ENCODE measurements around the gene IREB2.
"Not testable (repeated sequence)": the region's sequence is repeated elsewhere in the genome, so short reads cannot be mapped to it uniquely, and the experiment has no call there.

The IREB2 gene

DNA sequence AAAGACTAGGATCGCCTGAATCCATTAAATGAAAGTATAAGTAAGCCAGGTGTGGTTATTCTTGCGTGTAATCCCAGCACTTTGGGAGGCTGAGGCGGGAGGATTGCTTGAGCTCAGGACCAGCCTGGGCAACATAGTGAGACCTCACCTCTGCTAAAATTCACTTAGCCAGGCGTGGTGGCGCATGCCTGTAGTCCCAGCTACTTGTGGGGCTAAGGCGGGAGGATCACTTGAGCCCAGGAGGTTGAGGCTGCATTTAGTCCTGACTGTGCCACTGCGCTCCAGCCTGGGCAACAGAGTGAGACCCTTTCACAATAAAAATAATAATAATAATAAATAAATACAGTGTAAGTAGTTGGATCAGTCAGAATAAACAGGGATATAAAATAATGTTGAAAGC, 43.9 kb downstream of the IREB2 start:
- DNase-seq: no peak

DNA sequence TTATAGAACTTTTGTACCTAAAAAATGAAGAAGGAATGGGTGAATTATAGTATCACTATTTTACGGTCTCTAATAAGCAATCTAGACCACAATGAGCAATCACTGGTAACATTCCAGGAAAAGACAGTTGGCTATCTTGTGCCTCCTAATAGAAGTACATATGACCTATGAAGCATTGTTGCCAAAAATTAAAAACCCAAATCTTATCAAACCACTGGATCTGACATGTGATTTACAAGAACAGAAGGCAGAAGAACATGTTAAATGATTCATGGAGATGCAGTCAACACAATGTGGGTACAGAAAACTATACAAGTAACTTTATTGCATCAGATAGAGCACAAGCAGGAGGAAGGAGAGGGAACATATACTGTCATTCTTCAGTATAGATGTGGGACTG, 54.9 kb downstream of the IREB2 start:
- no peak for DNase-seq

- no peak for DNase-seq
Observed at GRCh38 chr15:78501857-78502256, 63.8 kb downstream of the IREB2 start.

- DNase-seq: no peak
Observed at GRCh38 chr15:78502641-78503040, 64.6 kb downstream of the IREB2 start.

GRCh38 chr15:78506971-78507830, 69.2 kb downstream of the IREB2 start, which contains the start of gene HYKK:
HYKK (plus strand) TSS chr15:78507577; CDS start chr15:78513089, 5,512 bp downstream.
- DNase-seq: peak; percentile 96

DNA sequence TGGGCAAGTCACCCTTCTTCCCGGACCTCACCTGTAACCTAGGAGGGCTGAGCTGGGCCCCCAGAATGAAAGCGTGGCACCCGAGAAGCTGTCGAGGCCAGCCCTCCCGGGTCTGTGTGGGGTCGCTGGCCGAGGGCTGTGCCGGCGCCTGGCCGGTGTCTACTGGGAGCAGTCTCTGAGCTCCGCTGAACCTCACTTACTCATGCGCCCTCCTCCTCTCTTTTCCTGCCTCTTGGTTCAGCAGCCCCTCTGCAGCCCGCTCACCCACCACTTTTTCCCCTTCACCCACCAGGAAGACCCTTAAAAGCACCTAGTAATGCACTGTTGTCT, 69.8 kb downstream of the IREB2 start:
- no peak for DNase-seq

DNA sequence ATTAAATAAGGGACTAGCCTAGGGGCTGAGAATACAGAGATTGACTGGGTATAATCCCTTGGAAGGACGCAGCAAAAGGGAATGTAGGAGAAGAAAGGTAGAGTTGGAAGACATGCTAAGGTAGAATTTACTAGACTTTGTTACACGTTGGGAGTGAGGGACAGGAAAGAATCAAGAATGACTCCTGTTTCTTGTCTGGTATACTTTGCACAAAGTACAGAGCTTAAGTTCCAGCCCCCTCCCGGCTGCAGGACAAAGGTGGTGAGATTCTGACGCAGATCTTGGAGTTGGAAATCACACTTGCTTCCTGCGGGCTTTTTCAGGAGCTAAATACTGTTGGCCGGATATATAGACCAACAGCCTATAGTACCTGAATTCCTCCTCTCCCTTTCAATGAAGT, 70.3 kb downstream of the IREB2 start:
- DNase-seq: no peak

GRCh38 chr15:78509726-78510312, 71.8 kb downstream of the IREB2 start:
- no peak for DNase-seq

DNA sequence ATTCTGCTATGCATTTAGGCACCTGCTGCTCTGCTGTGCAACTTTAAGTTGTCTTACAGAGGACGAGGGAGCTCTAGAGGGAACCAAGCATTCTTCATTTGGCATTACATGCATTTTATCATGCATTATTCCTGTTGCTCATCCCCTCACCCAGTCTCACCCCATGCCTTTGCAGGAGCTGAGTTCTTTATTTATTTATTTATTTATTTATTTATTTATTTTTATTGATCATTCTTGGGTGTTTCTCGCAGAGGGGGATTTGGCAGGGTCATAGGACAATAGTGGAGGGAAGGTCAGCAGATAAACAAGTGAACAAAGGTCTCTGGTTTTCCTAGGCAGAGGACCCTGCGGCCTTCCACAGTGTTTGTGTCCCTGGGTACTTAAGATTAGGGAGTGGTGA, 82.0 kb downstream of the IREB2 start:
- not testable (repeated sequence) for DNase-seq

DNA sequence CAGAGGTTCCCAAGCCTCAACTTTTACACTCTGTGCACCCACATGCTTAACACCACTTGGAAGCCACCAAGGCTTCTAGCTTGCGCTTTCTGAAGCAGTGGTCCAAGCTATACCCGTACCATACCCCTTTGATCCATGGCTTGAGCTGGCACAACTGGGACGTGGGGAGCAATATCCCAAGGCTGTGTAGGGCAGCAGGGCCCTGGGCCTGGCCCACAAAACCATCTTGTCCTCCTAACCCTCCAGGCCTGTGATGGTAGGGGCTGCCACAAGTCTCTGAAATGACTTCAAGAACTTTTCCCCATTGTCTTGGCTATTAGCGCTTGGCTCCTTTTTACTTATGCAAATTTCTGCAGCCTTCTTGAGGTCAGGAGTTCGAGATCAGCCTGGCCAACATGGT, 86.2 kb downstream of the IREB2 start:
- DNase-seq: no peak

DNA sequence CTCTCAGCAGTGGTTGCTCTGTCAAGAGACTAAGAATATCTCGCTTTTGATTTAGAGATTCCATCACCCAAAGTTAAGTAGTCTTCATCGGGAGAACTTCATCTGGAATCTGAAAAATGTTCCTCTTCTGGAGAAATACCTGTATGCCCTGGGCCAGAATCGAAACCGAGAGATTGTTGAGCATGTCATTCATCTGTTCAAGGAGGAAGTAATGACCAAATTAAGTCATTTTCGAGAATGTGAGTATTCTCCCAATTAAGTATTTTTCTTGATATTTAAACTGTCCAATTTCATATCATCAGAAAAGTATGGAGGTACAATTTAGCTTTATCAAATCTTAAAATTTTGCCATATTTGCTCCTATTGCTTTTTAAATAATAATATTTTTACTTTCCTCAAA, 89.3 kb downstream of the IREB2 start:
- no peak for DNase-seq

GRCh38 chr15:78533331-78533730, 95.3 kb downstream of the IREB2 start:
- DNase-seq: no peak

GRCh38 chr15:78536134-78536533, 98.1 kb downstream of the IREB2 start:
- DNase-seq: no peak

DNA sequence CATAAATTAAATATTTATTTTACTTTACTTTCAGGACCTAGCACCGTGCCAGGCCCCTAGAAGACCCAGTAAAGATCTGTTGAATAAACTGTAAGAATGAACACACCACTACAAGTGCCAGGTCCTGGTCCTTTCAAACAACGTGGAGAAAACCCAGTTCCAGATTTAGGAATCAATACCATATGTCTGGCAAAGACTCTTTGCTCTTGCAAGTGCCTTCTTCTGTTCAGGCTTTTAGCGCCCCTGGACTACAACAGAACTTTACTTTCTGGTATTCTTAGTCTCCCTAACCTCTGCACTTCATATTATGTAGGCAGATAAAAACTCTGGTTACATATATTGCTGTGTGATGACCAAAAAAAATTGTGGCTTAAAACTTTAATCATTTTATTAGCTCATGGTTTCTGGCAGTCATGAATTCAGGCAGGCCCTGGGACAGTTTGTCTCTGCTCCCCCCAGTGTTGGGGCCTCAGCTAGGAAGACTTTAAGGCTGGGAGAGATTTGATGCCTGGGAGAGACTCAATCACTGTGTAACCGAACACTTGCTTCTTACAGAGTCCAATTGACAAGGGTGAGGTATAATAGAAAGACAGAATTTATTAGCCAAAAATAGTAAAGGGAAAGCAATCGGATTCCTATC, 99.4 kb downstream of the IREB2 start:
- no peak for DNase-seq

- no peak for DNase-seq
Observed at GRCh38 chr15:78538358-78538757, 100.3 kb downstream of the IREB2 start.

GRCh38 chr15:78539464-78540140, 101.6 kb downstream of the IREB2 start:
- DNase-seq: not testable (repeated sequence)

- peak; percentile 95 for DNase-seq
Observed at GRCh38 chr15:78540141-78540870, 102.3 kb downstream of the IREB2 start, which contains the start of gene PSMA4. PSMA4 (plus strand) TSS chr15:78540444; CDS start chr15:78541928, 1,484 bp downstream.

GRCh38 chr15:78540871-78541743, 103.1 kb downstream of the IREB2 start:
- no peak for DNase-seq

- no peak for DNase-seq
Observed at GRCh38 chr15:78541744-78542034, 103.7 kb downstream of the IREB2 start.

DNA sequence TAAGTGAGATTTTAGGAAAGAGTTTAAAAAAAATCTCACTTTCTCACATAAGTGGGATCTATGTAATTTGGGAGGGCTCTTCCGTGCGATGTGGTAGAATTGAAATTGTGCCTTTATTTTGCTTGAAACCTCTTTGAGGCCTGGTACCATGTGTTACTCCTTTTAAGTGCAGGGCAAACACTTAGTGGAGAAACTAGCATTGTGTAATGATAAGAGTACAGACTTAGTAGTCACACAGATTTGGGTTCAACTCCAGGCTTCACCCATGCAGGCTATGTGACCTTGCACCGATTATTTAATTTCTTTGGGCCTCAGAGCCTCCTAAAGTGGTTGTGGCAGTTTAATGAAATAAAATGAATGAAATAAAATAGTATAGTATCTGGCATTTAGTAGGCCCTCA, 104.6 kb downstream of the IREB2 start:
- no peak for DNase-seq

- no peak for DNase-seq
Observed at GRCh38 chr15:78550194-78550593, 112.2 kb downstream of the IREB2 start.

GRCh38 chr15:78550815-78551214, 112.8 kb downstream of the IREB2 start:
- no peak for DNase-seq
